ENCODE measurements around the gene DRD1.
"Not testable (repeated sequence)": the region's sequence is repeated elsewhere in the genome, so short reads cannot be mapped to it uniquely, and the experiment has no call there.

The DRD1 gene

GRCh38 chr5:175420383-175420782 is 23.6 kb downstream of the DRD1 start:
- DNase-seq: no peak

GRCh38 chr5:175418251-175418650 is 25.7 kb downstream of the DRD1 start:
- DNase-seq: no peak

DNA sequence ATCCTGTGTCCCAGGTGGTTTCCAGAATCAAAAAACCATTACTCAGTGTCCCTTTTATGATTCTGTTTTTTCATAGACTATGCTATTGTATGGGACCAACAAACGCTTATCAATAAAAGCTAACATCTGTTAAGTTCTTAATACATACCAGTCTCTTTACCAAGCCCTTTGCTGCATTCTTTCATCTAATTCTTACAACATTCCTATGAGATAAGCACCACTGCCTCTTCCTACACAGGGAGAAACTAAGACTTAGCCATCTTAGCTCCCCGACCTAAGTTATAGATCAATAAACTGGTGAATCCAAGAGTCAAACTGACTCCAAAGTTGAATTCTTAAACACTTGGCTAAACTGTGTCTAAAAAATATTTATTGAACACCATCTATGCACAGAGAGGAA is 26.6 kb downstream of the DRD1 start:
- DNase-seq: no peak

- DNase-seq: no peak
These were observed 28.7 kb downstream of the DRD1 start for GRCh38 chr5:175415303-175415702.

GRCh38 chr5:175410926-175411325 is 33.1 kb downstream of the DRD1 start:
- DNase-seq: no peak

- no peak for DNase-seq
These were observed 37.7 kb downstream of the DRD1 start for GRCh38 chr5:175406300-175406699.

GRCh38 chr5:175397590-175398297 is 46.2 kb downstream of the DRD1 start:
- DNase-seq: not testable (repeated sequence)

GRCh38 chr5:175395430-175395829 is 48.6 kb downstream of the DRD1 start:
- not testable (repeated sequence) for DNase-seq

- no peak for DNase-seq
These were observed 49.4 kb downstream of the DRD1 start for GRCh38 chr5:175394601-175395000.

DNA sequence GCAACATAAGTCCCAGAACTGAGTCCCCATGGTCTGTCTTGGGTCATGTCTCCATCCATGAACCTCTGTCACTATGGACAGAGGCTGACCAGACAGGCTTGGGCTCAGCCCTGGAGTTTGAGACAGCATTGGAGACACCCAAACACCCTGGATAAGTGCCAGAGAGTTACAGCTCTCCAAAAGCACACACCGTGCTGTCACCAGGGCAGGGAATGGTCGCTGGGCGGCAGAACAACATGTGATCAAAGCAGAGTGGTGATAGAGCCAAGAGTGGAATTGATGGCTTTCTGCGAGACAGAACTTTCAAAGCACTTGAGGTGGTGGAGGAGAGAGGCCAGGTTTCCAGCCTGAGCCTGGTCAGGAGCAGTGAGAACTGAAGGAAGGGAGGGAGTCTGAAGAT is 50.1 kb downstream of the DRD1 start:
- DNase-seq: no peak

GRCh38 chr5:175392236-175392635 is 51.7 kb downstream of the DRD1 start:
- DNase-seq: no peak

DNA sequence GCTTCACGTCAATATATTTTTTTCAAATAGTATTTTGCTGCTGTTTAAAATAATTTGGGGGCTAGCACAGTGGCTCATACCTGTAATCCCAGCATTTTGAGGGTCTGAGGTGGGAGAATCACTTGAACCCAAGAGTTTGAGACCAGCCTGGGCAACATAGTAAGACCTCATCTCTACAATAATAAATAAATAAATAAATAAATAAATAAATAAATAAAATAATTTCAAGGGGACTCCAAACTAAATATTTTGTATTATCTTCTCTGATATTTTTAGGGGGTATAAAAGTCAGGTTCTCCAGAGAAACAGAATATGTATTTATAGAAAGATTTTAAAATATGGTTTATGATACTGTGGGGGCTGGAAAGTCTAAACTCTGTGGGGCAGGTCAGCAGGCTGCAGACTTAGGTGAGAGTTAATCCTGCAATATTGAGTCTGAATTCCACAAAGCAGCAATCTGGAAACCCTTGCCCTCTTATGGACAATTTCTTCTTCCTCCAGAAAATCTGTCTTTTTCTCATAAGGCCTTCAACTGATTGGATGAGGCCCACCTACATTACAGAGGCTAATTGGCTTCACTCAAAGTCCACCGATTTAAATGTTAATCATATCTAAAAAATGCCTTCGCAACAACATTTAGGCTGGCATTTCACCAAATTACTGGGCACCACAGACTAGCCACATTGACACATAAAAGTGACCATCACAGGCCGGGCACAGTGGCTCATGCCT is 53.5 kb downstream of the DRD1 start:
- DNase-seq: no peak
